ENCODE data around the gene MAD2L2.

DNA sequence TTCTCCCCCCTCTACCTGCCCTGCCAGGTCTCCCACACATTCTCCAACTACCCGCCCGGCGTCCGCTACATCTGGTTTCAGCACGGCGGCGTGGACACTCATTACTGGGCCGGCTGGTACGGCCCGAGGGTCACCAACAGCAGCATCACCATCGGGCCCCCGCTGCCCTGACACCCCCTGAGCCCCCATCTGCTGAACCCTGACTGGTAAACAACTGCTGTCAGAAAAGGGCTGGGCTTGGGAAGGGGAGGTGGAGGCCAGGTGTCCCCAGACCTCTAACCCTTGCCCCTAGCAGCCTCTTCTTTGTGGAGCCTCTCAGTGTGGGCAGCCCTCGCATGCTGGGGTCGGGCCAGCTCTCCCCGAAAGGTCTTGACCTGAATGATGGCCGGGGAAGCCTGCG lies 19.8 kb downstream of the MAD2L2 start:
- TF ChIP-seq CREB1 (IDR thresholded peaks at IDR 0.05; ENCODE audit: low read depth) = no peak
- TF ChIP-seq TAF1 (IDR thresholded peaks at IDR 0.05; ENCODE audit: low read depth) = no peak
- TF ChIP-seq NFIC (IDR thresholded peaks at IDR 0.05) = no peak
- TF ChIP-seq, protein P1, sequence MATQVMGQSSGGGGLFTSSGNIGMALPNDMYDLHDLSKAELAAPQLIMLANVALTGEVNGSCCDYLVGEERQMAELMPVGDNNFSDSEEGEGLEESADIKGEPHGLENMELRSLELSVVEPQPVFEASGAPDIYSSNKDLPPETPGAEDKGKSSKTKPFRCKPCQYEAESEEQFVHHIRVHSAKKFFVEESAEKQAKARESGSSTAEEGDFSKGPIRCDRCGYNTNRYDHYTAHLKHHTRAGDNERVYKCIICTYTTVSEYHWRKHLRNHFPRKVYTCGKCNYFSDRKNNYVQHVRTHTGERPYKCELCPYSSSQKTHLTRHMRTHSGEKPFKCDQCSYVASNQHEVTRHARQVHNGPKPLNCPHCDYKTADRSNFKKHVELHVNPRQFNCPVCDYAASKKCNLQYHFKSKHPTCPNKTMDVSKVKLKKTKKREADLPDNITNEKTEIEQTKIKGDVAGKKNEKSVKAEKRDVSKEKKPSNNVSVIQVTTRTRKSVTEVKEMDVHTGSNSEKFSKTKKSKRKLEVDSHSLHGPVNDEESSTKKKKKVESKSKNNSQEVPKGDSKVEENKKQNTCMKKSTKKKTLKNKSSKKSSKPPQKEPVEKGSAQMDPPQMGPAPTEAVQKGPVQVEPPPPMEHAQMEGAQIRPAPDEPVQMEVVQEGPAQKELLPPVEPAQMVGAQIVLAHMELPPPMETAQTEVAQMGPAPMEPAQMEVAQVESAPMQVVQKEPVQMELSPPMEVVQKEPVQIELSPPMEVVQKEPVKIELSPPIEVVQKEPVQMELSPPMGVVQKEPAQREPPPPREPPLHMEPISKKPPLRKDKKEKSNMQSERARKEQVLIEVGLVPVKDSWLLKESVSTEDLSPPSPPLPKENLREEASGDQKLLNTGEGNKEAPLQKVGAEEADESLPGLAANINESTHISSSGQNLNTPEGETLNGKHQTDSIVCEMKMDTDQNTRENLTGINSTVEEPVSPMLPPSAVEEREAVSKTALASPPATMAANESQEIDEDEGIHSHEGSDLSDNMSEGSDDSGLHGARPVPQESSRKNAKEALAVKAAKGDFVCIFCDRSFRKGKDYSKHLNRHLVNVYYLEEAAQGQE (IDR thresholded peaks at IDR 0.05; ENCODE audit: low read depth) = no peak
- no peak for TF ChIP-seq ZBTB7A (IDR thresholded peaks at IDR 0.05; ENCODE audit: low read depth)

Measured in Ishikawa (cell line).